Astrocyte of the hippocampus (primary cell): ENCODE data around the gene C11orf58.

Experiments
- DNase-seq: peaks from one replicate; pipeline ENCODE4 v3.0.0; 2011; ENCODE audit warnings: low read depth, low spot score

C11orf58 gene

GRCh38 chr11:16738193-16738946, at the start of gene C11orf58:
C11orf58 (plus strand) TSS chr11:16738647; CDS start chr11:16738779, 132 bp downstream.
- peak; percentile 99 for DNase-seq

DNA sequence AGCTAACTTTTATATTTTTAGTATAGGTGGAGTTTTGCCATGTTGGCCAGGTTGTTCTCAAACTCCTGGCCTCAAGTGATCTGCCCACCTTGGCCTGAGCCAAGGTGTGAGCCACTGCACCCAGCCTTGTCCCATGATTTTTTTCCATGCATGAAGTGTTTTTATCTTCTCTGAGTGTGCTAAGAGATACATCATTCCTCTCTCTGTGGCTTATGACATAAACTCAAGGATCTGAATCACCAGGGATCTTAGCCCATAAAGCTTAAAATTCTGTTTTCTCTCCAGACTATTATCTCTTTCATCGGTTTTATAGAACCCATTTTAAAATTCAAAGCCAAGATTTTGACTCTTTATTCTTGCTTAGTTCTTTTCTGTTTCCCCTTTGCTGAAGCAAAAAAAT, 48.4 kb upstream of the C11orf58 start:
- no peak for DNase-seq

GRCh38 chr11:16703795-16704194, 34.7 kb upstream of the C11orf58 start:
- DNase-seq, result no peak

- no peak for DNase-seq
Measured at GRCh38 chr11:16713594-16713993, 24.9 kb upstream of the C11orf58 start.

- no peak for DNase-seq
Measured at GRCh38 chr11:16722581-16723344, 15.7 kb upstream of the C11orf58 start.

- DNase-seq, result no peak
Measured at GRCh38 chr11:16727806-16728205, 10.6 kb upstream of the C11orf58 start.

DNA sequence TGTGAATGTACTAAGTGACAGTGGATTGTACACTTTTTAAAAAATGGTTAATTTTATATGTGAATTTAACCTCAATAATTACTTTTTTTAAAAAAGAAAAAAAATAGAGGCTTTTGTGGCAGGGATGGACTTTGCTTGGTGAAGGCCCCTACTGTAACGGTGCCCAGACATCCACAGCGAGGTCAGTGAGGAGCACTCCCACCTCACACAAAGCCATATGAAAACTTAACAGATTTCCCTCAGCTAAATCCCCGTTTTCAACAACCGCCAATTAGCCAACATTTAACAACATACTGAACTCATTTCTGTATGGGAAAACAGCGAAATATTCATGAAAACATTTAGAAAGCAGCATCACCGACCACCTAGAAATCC, 642 bp upstream of the C11orf58 start:
- no peak for DNase-seq

DNA sequence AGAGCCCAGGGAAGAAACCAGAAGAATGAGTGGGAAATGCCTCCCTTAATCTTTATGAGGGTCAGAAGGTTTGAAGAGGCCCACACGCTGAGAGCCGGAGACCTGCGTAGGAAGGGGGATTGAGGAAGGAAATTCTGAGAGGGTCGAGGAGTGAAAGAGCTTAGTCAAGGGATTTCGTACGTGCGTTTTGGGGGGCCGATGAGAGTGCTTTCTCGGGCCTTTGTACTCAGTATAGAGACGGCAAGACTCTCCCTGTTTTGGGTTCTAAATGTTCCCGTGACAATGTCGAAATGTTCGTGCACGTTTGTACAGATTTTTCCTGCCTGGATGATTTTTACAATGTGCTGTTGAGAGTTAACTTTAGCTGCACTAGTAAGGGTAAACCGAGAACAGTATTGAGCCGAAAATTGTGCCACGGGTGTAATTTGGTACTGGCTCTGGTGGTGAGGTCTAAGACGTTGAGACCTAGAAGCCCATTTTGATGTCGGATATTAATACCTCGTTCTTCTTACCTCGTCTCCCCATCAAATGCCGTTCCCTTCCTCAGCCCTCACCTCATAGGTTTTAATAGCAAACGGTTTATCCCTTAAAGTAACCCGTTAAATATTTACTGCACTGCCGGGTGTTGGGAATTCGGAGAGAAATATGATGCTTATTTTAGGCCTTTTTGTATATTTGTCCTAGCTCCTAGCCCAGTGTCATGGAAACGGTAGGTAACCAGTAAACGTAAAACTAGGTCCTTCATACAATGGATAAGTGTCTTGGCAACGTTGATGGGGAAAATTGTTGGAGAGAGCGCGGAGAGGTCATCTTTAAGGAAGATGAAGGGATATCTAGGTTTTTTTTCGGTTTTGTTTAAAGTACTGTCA, 734 bp downstream of the C11orf58 start:
- DNase-seq, result peak; percentile 49

GRCh38 chr11:16741473-16741872, 3.0 kb downstream of the C11orf58 start:
- DNase-seq, result no peak

DNA sequence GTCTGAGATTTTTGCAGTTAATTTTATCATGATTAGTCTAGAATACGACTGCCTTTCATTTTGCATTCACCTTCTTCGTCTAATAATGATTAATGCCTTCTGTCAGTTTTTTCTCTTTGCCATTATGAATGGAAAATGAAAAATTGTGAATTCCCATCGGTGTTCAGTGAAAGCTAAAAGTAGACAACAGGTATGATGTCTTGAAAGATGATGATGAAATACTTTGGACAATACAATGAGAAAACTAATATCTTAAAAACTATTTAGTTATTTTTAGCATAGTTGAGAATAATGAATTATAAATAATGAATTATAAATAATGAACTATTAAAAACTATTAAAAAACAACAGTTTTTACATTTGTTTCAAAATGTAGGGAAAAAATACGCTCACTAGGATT, 5.0 kb downstream of the C11orf58 start:
- DNase-seq, result no peak

GRCh38 chr11:16744128-16744725, 5.8 kb downstream of the C11orf58 start:
- no peak for DNase-seq

DNA sequence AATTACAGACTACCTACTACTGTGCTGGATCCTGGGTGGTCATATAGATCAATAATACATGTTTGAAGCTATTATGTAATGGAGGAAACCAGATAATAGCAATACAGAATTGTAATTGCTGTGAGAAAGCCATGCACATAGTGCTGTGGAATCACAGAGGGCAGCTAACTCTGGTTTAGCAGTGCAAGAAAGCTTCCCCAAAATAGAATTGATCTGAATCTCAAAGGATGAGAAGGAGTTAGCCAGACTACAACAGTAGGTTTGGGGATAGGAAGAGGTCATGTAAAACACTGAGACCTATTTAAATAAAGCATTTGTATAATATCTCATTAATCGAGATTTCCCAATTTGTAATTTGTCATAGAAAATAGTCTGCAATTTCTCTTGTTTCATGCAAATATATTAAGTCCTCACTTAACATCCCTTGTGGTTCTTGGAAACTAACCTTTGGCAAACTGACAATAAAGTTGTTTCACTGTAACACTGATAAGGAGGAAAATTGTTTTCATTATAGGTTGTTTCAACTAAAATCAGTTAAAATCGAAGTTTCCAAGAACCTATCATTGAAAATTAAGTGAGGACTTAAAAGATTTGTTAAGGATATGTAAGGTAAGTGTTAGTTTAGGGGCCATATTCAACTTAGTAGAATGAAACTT, 7.6 kb downstream of the C11orf58 start:
- DNase-seq, result no peak

DNA sequence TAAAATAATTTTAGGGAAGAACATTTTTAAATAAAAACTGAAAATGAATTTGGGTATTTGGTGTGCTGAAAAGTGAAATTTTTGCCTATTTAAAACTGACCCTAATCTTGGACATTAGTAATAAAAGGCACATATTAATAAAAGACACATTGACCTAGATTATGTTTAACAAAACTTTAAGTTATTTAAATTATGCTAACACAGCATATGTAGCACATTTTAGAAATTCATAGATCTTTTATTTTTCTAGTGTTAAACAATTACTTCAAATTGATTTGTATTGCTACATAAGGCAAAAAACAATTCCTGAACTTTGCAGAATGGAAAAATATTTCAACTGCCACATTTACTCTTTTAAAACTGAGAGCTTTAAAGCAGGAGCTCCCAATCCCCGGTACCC, 10.6 kb downstream of the C11orf58 start:
- DNase-seq, result no peak

GRCh38 chr11:16749666-16750065, 11.2 kb downstream of the C11orf58 start:
- DNase-seq, result no peak

DNA sequence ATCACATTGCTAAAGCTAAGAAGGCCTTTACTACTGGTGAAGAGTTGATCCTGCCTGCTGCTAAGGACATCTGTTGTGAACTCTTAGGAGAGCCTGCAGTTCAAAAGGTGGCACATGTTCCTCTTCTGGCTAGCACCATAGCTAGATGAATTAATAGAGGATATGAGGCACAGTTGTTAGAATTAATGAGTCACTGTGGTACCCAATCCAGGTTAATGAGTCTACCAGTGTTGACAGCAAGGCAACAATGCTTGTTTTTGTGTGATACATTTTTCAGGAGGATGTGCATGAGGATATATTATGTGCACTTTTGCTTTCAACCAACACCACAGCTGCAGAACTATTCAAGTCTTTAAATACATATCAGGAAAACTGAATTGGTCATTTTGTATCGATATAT, 12.0 kb downstream of the C11orf58 start:
- no peak for DNase-seq

DNA sequence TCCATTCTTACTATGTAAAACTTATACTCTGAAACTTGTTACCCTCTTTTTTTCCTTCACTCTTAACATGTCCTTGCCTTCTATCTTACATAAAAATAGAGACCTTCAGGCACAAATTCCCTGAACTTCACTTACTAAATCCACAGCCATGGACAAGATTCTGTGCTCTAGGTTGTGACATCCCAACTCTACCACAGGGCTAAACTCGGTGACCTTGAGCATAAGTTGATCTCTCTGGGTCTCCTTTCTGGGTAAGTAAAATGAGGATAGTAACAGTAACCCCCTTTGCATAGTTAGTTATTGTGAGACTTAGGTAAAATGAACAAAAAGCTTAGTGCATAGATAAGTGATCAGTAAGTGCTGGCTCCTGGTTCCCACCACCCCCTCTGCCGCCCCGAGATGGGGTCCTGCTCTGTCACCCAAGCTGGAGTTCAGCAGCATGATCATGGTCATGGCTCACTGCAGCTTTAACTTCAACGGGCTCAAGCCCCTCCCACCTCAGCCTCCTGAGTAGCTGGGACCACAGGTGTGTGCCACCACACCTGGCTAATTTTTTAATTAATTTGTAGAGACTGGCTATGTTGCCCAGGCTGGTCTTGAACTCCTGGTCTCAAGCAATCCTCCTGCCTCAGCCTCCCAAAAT, 20.1 kb downstream of the C11orf58 start:
- DNase-seq, result no peak

GRCh38 chr11:16759857-16760508, 21.5 kb downstream of the C11orf58 start:
- DNase-seq, result no peak

DNA sequence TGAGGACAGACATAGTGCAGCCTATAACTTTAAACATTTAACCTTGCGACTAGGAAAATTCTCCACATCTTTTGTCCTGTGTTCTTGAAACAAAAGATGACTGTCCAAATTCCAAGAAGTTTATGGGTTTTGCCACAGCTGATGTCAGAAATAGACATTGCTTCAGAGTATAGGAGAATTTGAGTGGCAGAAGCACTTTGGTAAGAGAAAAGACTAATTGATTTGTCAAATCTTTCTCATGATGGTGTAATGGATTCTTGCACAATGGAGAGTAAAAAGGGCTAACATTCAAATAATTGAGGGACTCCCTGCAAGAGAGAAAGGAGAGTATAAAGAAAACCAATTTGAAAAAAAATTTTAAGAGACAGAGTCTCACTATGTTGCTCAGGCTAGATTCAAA, 25.3 kb downstream of the C11orf58 start:
- DNase-seq, result no peak

GRCh38 chr11:16764888-16765287, 26.4 kb downstream of the C11orf58 start:
- DNase-seq, result no peak

GRCh38 chr11:16767137-16767536, 28.7 kb downstream of the C11orf58 start:
- no peak for DNase-seq
